Stimulated activated CD8-positive, alpha-beta memory T cell treated with anti-CD3 and anti-CD28 coated beads, Interleukin-15, amount 100 ng/mL, for 4 hours (primary cell): ENCODE results near the gene FARP2.
"Not testable (repeated sequence)": the region's sequence is repeated elsewhere in the genome, so short reads cannot be mapped to it uniquely, and the experiment has no call there.

ENCODE experiments used
- DNase-seq, 2 donors: peaks; one replicate each; pipeline ENCODE4 v3.0.0-alpha.2; 2020; ENCODE audit warnings: low read depth in 2 of 2

FARP2 gene

DNA sequence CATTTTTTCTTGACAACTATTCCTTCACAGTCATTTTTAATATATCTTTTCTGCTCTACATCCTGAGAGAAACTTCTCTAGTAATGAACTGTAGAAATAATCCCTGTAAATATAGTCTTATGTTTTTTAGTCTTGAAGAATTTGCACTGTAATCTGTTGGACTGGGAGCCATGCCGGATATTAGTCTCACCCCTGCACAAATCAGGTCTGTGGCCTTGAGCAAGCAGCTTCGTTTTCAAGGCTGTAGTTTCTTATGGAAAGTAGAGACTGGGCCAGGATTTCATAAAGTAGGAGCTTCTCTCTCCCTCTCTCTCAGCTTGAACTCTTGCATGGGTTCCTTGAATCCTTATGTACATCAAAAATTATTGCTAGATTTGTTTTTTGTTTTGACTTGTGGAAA is 8.7 kb downstream of the FARP2 start:
- no peak for DNase-seq

DNA sequence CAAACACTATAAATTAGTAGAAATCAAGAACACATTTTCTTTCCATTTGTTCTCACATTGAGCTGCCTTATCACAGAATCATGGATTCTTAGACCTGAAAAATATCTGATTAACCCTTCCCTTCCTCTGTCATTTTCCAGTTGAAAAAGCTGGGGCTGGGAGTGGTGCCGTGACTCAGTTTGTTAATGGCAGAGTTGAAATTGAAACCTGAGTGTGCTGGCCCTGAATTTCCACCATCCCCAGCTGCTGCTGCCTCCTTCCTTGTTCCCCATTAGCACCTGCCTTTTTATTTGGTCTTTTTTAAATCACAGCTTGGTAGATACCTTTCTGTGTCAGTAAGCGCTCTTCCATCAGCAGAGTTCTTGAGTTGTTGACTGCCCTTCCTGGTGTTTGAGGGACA is 10.6 kb downstream of the FARP2 start:
- DNase-seq: no peak

DNA sequence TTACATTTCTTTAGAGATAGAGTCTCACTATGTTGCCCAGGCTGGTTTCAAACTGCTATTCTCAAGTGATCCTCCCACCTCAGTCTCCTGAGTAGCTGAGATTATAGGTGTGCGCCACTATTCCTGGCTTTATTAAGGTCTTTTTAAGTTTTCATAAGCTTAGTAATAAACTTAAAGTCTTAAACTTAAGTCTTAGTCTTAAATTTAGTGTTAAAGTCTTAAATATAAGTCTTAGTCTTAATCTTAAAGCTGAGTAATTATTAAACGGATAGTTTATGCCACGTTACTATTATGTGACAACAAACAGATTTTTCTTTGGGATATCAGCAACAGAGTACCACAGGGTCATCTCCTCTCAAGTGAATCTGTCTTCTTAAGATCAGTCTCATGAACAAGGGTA is 12.6 kb downstream of the FARP2 start:
- no peak for DNase-seq

DNA sequence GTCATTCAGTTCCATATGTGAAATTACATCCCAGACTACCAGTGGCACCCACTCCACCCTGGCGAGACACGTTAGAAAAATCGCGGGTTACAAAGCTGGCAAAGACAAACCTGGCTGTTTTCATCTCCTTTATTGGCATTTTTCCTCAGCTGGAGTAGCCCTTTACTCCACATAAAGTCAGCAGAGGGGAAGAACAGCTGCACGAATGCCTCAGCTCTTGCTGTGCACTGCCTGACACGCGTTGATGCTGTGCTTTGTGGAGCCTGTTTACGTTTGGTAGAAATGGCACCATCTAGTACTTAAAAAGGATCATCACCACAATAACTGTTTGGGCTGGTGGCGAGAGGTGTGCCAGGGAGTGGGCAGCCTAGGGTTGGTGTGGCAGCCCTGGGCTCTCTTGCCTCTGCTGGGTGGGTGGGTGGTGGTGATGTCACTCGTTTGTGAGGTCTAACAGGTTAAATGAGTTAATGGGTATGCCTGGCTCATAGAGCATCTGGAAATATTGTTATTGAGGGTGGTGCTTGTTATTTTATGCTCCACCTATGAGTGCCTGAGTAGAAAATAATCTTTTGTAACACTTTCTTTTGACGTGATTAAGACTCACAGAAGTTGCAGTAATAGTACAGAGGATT is 16.4 kb downstream of the FARP2 start:
- DNase-seq: no peak

DNA sequence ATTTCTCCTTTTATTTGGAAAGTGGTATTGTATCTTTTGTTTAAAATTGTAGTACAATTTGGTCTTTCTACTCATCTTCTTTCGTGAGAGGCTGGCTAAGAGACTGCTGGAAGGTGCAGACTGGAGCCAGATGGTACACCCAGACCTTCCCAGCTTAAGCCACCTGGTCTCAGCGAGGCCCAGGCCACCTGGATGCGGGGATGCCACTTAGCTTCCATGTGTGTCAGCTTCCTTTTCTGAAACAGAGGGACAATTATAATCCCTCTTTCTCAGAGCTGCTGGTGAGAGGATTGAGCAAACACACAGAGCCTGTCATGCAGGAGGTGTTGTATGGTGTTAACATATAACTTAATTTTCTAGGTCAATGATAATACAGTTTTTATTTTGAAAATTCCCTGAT is 17.4 kb downstream of the FARP2 start:
- no peak for DNase-seq

DNA sequence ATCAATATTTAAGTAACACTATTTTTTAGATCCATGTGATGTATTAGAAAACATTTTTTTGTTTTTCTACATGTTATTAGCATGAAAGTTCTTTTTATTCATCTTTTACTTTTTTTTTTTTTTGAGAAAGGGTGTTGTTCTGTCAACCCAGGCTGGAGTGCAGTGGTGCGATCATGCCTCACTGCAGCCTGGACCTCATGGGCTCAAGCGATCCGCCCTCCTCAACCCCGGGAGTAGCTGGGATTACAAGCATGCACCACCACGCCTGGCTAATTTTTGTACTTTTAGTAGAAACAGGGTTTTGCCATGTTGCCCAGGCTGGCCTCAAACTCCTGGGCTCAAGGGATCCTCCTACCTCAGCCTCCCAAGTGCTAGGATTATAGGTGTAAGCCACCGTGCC is 17.8 kb downstream of the FARP2 start:
- not testable (repeated sequence) for DNase-seq

DNA sequence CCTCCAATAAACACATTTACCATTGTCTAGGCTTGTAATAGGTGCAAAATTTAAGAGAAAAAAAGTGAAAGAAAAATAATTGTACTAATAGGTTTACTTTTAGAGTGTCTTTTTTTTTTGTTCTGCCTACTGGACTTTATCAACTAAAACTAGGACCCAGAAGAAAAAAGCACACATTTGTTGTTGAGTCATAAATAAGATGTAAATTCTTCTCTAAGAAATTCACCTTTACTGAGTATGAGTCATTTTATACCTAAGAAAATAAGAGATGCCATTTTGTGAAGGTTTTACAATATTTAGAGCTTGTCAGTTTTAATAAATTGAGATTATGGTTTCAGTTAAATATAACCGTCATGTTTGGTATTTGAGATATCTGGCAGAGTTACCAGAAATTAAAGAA is 19.2 kb downstream of the FARP2 start:
- DNase-seq: no peak

DNA sequence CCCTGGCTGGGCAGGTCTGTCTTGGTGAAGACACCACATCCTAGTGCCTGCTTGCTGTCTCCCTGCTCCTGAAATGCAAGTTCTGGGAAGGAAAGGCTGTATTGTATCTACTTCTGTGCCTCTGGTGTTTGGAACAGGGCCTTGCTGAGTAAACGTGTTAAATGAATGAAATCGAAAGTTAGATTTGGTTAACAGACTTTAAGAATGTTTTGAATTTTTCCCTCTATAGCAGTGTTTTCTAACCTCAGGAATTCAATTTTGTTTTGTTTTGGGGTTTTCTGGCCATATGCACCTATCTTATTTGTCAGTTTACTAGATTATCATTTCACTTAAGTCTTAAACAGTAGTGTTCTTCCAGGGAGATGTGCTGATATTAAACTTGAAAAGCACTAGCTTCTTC is 20.7 kb downstream of the FARP2 start:
- DNase-seq: no peak

DNA sequence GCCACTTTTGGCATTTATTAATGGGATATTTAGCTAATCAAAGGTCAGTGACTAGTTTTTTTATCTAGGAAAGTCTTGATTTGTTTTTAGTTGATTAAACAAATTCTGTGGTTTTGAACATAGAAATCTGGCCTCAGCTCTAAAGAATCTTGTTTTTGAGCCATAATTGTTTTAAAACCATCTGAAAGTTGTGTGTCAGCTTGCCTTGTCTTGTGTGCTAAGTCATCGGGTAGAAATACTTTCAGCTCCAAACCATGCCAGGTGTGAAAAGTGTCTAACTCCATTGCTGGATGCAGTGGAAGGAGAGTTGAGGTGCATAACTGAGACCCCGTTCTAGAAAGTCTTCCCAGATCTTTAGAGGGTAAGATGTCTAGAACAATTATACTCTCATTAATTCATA is 22.7 kb downstream of the FARP2 start:
- DNase-seq: no peak

DNA sequence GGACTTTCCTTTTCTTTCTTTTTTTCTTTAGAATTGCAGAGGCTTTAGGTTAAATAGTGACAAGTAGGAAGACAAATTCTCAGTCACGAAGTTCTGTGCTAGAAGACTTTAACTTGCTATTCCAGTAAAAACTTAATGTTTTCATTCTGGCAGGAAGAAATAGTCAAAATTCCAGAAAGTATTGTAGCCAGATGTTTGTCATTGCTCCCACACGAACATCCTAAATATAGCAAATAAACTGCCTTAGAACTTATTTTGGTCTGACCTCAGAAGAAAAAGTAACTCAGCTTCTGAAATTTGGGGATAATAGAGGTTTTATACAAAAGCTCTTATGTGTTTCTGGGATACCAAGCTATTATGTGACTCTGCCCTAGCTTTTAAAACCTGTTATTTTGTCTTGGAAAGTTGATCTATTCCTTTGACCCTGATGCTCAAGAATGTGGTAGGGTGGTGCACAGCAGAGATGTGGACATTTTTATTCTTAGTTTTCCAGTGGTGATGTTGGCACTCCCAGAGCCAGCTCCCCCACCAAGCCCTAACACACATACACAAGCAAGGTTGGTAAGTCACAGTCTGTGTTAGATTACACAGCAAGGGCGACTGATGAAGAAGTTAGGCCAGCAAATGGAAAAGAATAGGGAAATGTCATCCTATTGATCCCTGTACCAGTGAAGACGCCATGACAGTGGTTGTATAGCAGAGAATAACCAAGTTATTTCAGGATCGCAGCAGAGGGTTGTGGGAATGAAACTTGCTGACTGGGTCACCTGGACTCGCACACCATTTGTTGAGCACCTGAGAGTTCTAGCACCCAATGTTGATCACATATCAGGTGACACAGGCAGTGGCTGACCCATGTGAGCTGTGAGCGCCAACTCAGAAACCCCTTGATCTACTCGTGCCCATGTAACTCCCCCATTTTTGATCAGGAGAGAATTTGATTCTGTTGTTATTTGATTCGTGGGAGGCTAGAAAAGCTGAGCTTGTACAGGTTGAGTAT is 23.7 kb downstream of the FARP2 start:
- DNase-seq: no peak

DNA sequence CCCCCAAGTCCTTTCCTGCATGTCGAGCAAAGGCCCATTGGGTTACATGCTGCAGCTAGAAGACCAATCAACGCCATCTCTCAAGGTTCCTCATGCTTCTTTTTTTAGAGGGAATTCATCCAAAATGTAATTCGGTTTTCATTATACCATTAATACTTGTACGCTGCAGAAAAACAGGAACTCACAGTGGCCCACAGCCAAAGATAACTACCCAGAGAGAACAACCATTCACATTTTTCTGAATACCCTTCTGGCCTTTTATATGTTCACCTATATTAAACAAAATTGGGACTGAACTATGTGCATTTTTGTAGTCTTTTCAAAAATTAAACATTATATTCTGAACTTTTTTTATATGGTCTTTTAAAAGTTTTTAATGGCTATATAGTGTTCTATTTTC is 25.8 kb downstream of the FARP2 start:
- DNase-seq: no peak

DNA sequence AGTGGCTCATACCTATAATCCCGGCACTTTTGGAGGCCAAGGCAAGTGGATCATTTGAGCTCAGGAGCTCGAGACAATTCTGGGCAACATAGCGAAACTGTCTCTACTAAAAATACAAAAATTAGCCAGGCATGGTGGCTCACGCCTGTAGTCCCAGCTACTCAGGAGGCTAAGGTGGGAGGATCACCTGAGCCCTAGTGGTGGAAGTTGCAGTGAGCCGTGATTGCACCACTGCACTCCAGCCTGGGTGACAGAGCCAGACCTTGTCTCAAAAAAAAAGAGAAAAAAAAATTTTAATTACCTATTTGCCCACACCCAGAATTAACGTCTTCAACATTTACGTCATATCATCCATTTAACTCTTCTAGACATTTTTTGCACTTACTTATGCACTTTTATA is 29.4 kb downstream of the FARP2 start:
- DNase-seq: not testable (repeated sequence)

DNA sequence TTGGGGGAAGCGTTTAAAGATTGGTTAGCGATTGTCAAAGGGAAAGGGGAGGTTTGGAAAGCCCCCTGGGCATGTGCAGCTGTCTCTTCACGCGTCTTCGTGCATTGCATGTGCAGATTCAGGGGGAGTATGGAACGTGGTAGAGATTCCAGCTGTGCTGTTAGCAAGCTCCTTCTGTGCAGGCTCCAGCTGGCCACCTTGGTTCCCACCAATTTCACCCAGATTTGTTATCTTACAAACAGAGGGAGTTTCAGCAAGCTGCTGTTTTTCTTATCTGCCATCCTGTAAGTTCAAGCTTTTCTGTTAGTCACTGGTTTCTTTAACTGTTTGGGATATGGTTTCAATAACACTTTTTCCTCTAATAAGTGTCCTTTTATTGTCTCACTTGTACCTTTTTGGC is 30.4 kb downstream of the FARP2 start:
- DNase-seq: no peak

DNA sequence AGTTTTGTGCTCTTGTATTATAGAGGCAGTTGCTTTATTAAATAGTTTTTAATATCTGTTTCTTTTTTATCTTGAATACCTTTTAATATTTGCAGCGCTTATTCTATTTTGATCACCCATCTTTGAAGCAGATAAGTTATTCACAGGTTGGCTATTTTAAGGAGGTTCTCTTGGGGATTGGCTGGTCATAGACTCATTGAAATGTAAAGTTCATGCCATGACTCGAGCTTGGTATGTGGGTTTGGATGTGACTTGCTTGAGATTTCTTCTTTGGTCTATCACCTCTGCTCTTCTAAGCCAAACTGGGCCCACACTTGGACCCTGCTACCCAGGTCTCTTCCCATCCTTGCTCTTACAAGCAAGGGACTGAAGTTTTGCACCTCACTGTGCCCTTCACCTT is 33.6 kb downstream of the FARP2 start:
- DNase-seq: no peak

DNA sequence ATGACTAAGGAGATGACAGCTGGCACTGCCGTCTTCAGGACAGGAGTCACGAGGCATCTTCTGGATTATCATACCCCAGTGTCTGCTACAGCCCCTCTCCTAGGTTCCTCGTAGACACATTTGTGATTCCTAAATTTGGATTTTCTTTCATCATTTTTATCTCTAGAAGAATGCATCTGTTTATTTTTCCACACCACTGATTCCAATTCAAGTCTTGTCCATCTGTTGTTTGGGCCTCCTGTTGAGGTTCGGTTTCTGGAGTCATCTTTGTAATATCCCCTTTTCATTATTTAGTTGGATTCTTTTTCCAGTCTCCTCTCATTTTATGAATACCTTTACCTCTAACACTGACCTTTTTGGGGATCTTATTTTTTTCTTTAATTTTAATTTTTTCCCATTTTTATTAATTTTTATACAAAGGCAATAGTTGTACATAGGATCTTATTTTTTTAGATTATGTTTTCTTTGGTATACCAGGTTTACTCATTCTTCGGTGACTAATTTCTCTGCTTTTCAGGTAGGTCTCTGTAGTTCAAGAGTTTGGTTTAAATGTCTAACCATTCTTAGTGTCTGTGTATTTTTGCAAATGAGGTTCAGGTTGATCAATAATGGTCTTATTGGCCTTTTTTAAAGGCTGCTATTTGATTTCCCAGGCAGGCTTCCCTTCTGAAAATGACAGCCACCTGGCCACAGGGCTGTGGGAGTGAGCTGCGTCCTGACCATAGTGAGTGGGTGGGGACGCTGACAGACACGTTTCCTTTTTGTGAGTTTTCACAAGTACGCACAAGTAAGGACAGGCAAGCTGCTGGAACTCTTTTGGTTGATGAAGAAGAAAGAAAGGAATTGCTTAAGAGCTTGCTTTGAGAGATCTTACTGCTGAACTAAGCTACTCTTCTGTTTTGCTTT is 34.5 kb downstream of the FARP2 start:
- no peak for DNase-seq

DNA sequence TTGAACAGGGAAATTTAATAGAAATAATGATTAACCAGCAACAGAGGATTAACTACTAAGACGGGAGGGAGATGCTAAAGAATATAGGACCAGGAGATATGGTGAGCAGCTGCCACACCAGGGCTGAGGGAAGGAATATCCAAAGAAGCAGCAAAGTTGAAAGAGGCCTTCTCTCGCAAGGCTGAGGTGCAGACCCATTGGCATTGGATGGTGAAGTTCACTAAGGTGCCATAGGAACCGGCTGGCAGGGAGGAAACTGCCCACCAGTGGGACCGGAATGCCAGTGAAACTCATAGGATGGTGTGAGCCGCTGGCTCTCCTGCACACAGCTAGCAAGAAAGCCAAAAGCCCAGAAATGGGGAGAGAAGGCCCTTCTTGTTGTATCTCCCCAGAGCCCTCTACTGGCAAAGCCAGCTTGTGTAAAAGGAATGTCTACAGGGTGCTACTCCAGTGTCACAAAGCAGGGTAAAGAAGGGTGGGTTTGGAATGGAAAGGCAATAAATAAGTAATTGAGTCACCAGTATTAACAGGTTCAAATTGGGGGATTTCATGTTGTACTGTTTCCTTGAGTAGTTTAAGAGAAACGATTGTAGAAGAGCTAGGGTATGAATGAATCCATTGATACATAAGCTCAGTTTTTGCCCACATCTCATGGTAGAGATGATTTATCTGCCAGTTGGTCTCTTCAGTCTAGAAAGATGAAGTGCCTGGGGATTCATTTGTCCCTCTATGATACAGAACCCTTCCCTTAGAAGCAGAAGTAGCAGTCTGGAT is 36.0 kb downstream of the FARP2 start:
- no peak for DNase-seq

DNA sequence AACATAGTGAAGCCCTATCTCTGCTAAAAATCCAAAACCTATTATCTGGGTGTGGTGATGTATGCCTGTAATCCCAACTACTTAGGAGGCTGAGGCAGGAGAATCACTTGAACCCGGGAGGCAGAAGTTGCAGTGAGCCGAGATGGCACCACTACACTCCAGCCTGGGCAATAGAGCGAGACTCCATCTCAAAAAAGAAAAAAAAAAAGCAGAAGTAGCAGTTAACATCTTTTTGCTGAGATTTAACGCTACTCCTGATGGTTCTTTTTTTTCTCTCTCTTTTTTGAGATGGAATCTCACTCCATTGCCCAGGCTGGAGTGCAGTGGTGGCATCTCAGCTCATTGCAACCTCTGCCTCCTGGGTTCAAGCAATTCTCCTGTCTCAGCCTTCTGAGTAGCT is 36.7 kb downstream of the FARP2 start:
- not testable (repeated sequence) for DNase-seq

DNA sequence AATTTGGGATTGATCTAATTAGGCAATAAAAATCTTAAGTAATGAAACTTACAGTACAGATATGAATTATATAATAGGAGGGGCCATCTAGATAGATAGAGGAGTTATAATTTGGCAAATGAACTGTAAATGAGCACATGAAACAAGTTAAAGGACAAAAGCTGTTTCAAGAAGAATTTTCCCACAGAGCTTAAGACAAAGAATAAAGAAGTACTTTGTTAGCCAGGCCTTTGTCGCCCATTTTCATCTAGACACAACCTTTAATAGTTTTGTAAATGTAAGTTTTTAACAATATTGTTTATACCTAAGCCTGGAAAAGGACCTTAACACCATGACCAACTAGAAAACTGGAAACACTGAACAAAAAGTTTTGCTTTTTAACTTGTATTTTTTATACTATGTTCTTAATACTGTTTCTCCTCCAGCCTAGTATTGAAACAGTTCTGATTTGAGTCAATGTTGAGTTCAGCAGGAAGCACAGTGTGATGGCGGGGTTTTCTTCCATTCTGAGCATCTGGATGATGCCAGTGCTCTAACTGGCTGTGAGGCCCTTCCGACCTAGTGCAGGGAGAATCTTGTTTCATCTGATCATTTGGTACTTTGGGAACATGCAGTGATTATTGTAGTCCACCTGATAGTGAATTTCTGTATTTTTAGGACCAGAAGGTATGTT is 37.6 kb downstream of the FARP2 start:
- no peak for DNase-seq

DNA sequence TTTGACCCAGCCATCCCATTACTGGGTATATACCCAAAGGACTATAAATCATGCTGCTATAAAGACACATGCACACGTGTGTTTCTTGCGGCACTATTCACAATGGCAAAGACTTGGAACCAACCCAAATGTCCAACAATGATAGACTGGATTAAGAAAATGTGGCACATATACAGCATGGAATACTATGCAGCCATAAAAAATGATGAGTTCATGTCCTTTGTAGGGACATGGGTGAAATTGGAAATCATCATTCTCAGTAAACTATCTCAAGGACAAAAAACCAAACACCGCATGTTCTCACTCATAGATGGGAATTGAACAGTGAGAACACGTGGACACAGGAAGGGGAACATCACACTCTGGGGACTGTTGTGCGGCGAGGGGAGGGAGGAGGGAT is 40.7 kb downstream of the FARP2 start:
- DNase-seq: not testable (repeated sequence)

DNA sequence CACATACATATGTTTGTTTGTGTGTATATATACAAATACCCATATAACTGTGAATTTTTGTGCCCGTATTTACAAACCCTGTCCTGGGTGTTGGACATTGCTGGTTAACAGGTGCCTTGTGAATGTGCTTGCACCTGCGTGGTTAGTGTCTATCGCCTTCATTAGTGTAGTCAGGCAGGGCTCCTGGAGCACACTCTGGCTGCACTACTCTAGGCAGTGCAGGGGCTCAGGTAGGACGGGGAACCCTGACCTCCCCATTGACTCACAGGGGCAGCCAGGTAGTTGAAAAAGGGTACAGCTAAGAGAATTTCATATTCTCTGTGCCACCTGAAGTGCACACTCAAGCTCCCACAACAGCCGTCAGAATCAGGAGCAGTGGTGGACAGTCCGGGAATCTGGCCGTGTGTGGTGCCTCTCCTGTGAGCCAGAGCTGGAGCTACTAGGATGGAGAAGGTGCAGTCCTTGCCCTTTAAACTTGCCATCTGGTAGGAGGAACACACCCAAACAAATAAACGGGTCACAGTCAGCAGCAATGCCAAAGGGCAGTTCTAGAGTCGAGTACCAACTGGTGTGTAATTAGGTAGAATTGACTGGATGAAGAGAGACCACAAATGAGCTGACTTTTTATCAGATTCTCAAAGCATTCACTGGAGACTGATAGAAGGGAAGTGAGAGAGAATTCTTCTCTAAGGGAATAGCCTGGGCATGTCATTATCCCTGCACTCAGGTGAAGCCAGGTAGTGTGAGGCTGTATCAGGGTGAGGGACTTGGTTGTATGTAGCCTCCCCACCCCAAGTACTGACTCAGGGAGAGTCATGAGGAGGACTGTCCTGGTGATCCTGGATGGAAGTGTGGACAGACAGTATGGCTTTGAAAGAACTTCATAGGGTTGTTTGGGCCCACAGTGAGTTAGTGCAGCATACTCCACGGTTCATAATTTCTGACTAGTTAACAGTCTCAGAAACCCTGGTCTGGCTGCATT is 44.1 kb downstream of the FARP2 start:
- DNase-seq: no peak
